H1 (cell line): Measurements from ENCODE around the gene ASCC2. TPM values are rescaled to one million over a fixed set of nuclear protein-coding genes. Genes with fewer than 3 reads are reported as not detected.

Experiments used
- CTCF ChIA-PET: fragments of 300-600 bp; sonication (Branson Sonifier 250); formaldehyde crosslinking; loops from one replicate; lab custom pipeline; 2021; ENCODE audit not compliant: partially characterized antibody; lab: Charles Lee
- POLR2A ChIA-PET: fragments of 300-600 bp; sonication (Branson Sonifier 250); formaldehyde crosslinking; loops from one replicate; lab custom pipeline; 2021; ENCODE audit warnings: inconsistent platforms; ENCODE audit not compliant: partially characterized antibody; lab: Charles Lee
- DNase-seq, 2 experiments: peaks; one replicate each; pipeline versions ENCODE4 v3.0.0 to v3.0.0-alpha.2; 2010 to 2022; ENCODE audit warnings: low spot score in 2 of 2, low read depth in 1 of 2, mixed read lengths in 1 of 2
- FAIRE-seq: peaks from 2 replicates; lab custom pipeline; 2011; peaks lifted over from hg19 to GRCh38; lab: Jason Lieb, UNC
- H2AFZ ChIP-seq: 2 replicates; pipeline ENCODE4 v1.8.1; 2012; ENCODE audit warnings: low read length, inconsistent platforms
- H2AK5ac ChIP-seq: 2 replicates; pipeline ENCODE4 v1.6.1; 2013; ENCODE audit warnings: low read depth, low read length
- H2BK120ac ChIP-seq: replicated peaks from 2 replicates; pipeline ENCODE3; 2013; ENCODE audit warnings: low read depth, low read length, inconsistent platforms
- H2BK12ac ChIP-seq: 2 replicates; pipeline ENCODE4 v1.6.1; 2013; ENCODE audit warnings: low read depth, low read length
- H2BK15ac ChIP-seq: 2 replicates; pipeline ENCODE4 v1.6.1; 2013; ENCODE audit warnings: low read length
- H2BK20ac ChIP-seq: 2 replicates; pipeline ENCODE4 v1.6.1; 2013; ENCODE audit warnings: low read length
- H2BK5ac ChIP-seq: 2 replicates; pipeline ENCODE4 v1.6.1; 2013; ENCODE audit warnings: low read depth, low read length
- H3K14ac ChIP-seq: 2 replicates; pipeline ENCODE4 v1.6.1; 2013; ENCODE audit warnings: inconsistent platforms; ENCODE audit not compliant: insufficient read length
- H3K18ac ChIP-seq: 2 replicates; pipeline ENCODE4 v1.6.1; 2013; ENCODE audit warnings: low read length; ENCODE audit errors: extremely low read depth
- H3K23ac ChIP-seq: 2 replicates; pipeline ENCODE4 v1.6.1; 2013; ENCODE audit warnings: inconsistent platforms; ENCODE audit not compliant: insufficient read length
- H3K23me2 ChIP-seq: 2 replicates; pipeline ENCODE4 v1.6.1; 2013; ENCODE audit warnings: low read depth, low read length
- H3K27ac ChIP-seq: 2 replicates; pipeline ENCODE4 v1.6.1; 2011; ENCODE audit warnings: low read depth, low read length, inconsistent platforms
- H3K27me3 ChIP-seq, 4 experiments: replicated peaks in 1 of 4; 1 replicate in 1 of 4; 2 replicates in 3 of 4; pipeline versions ENCODE4 v1.6.1 to v1.8.1; 2011 to 2013; ENCODE audit warnings: low read length in 3 of 4, mild to moderate bottlenecking in 3 of 4, inconsistent platforms in 2 of 4, mixed read lengths in 2 of 4, moderate library complexity in 1 of 4; ENCODE audit not compliant: control insufficient read depth in 3 of 4, insufficient read depth in 3 of 4; ENCODE audit errors: extremely low read depth in 1 of 4
- H3K36me3 ChIP-seq, 4 experiments: 2 replicates each; pipeline versions ENCODE4 v1.6.1 to v1.8.1; 2011 to 2013; ENCODE audit warnings: mild to moderate bottlenecking in 4 of 4, low read length in 3 of 4, moderate library complexity in 2 of 4, control low read depth in 1 of 4, inconsistent platforms in 1 of 4; ENCODE audit not compliant: insufficient read depth in 4 of 4, control insufficient read depth in 2 of 4
- H3K4ac ChIP-seq: replicated peaks from 2 replicates; pipeline ENCODE3; 2013; ENCODE audit warnings: low read length, low read depth, mixed read lengths, inconsistent platforms; ENCODE audit not compliant: insufficient read length
- H3K4me1 ChIP-seq, 4 experiments: replicated peaks in 1 of 4; 1 replicate in 1 of 4; 2 replicates in 3 of 4; pipeline versions ENCODE4 v1.6.1 to v1.8.1; 2011 to 2013; ENCODE audit warnings: low read length in 3 of 4, inconsistent platforms in 2 of 4, mixed read lengths in 1 of 4; ENCODE audit not compliant: insufficient read depth in 4 of 4, control insufficient read depth in 3 of 4
- H3K4me2 ChIP-seq, 2 experiments: 2 replicates each; pipeline versions ENCODE4 v1.6.1 to v1.8.1; 2011 to 2013; ENCODE audit warnings: low read depth in 2 of 2, low read length in 2 of 2, control low read depth in 1 of 2, inconsistent platforms in 1 of 2, mild to moderate bottlenecking in 1 of 2; ENCODE audit not compliant: insufficient read depth in 1 of 2
- H3K4me3 ChIP-seq, 4 experiments: fragments of 200-600, 300-600 bp in 1 of 4; sonication (generic), shearing (Covaris generic), sonication (Bioruptor Twin) in 1 of 4; 2 replicates each; pipeline versions ENCODE4 v1.5.1 to v1.8.1; 2011 to 2016; ENCODE audit warnings: low read length in 4 of 4, low read depth in 3 of 4, control low read depth in 2 of 4, inconsistent platforms in 2 of 4, mild to moderate bottlenecking in 2 of 4, mixed read lengths in 1 of 4, moderate library complexity in 1 of 4; ENCODE audit not compliant: insufficient read depth in 2 of 4; ENCODE audit errors: extremely low read depth in 1 of 4
- H3K56ac ChIP-seq: replicated peaks from 2 replicates; pipeline ENCODE3; 2013; ENCODE audit warnings: low read depth, mild to moderate bottlenecking, mixed read lengths, low read length, inconsistent platforms; ENCODE audit not compliant: insufficient read length
- H3K79me1 ChIP-seq: 2 replicates; pipeline ENCODE4 v1.6.1; 2013; ENCODE audit warnings: low read depth, low read length, control low read depth
- H3K79me2 ChIP-seq, 2 experiments: 2 replicates each; pipeline versions ENCODE4 v1.6.1 to v1.8.1; 2012 to 2013; ENCODE audit warnings: low read length in 2 of 2, mild to moderate bottlenecking in 2 of 2, inconsistent platforms in 1 of 2; ENCODE audit not compliant: insufficient read depth in 2 of 2, control insufficient read depth in 1 of 2
- H3K9ac ChIP-seq, 4 experiments: replicated peaks in 1 of 4; 1 replicate in 1 of 4; 2 replicates in 3 of 4; pipeline versions ENCODE4 v1.6.1 to v1.8.1; 2011 to 2013; ENCODE audit warnings: low read depth in 3 of 4, low read length in 3 of 4, control low read depth in 2 of 4, mild to moderate bottlenecking in 2 of 4, moderate library complexity in 2 of 4, inconsistent platforms in 1 of 4; ENCODE audit errors: extremely low read depth in 1 of 4
- H3K9me3 ChIP-seq, 2 experiments: 2 replicates each; pipeline versions ENCODE4 v1.6.1 to v1.8.1; 2012 to 2013; ENCODE audit warnings: mild to moderate bottlenecking in 2 of 2, moderate library complexity in 2 of 2, control low read depth in 1 of 2, inconsistent platforms in 1 of 2, low read depth in 1 of 2, low read length in 1 of 2, mixed read lengths in 1 of 2; ENCODE audit not compliant: insufficient read depth in 2 of 2
- H4K20me1 ChIP-seq, 2 experiments: replicated peaks in 1 of 2; 2 replicates each; pipeline versions ENCODE3 to v1.8.1; 2011 to 2013; ENCODE audit warnings: inconsistent platforms in 2 of 2, low read length in 2 of 2, mild to moderate bottlenecking in 1 of 2; ENCODE audit not compliant: insufficient read depth in 2 of 2, control insufficient read depth in 1 of 2
- H4K5ac ChIP-seq: 2 replicates; pipeline ENCODE4 v1.6.1; 2013; ENCODE audit warnings: low read length, low read depth, mixed read lengths, inconsistent platforms; ENCODE audit not compliant: insufficient read length
- H4K8ac ChIP-seq: 2 replicates; pipeline ENCODE4 v1.8.0; 2013; ENCODE audit warnings: mild to moderate bottlenecking, moderate library complexity, low read length, inconsistent platforms; ENCODE audit not compliant: insufficient read depth; ENCODE audit errors: extremely low read depth
- H4K91ac ChIP-seq: replicated peaks from 2 replicates; pipeline ENCODE3; 2013; ENCODE audit warnings: low read length, mixed read lengths, inconsistent platforms; ENCODE audit not compliant: insufficient read length
- ASH2L ChIP-seq: fragments of 200-600, 300-600 bp; sonication (generic); IDR thresholded peaks from one replicate; pipeline ENCODE4 v1.7.1; 2017; ENCODE audit warnings: low read length
- ATF2 ChIP-seq: IDR thresholded peaks from 2 replicates; pipeline ENCODE4 v1.6.1; 2012; ENCODE audit warnings: low read length, inconsistent platforms
- CBX5 ChIP-seq: fragments of 300-800, 300-1000 bp; sonication (generic); IDR thresholded peaks from 2 replicates; pipeline ENCODE4 v1.7.1; 2016; ENCODE audit warnings: antibody characterized with exemption, low read length, low read depth
- CTBP2 ChIP-seq: IDR thresholded peaks from 2 replicates; pipeline ENCODE4 v1.7.0; 2011; ENCODE audit warnings: borderline replicate concordance, mild to moderate bottlenecking, moderate library complexity, mixed read lengths, low read length; ENCODE audit not compliant: insufficient read depth, insufficient read length
- KDM4A ChIP-seq: IDR thresholded peaks from one replicate; pipeline ENCODE4 v1.7.1; 2012; ENCODE audit warnings: low read depth, mild to moderate bottlenecking, moderate library complexity, low read length, inconsistent platforms; ENCODE audit not compliant: severe bottlenecking
- POLR2A ChIP-seq, 2 experiments: IDR thresholded peaks; 1 replicate in 1 of 2; 2 replicates in 1 of 2; pipeline ENCODE4 v1.6.1; 2011; ENCODE audit warnings: low read depth in 2 of 2, low read length in 2 of 2, mild to moderate bottlenecking in 2 of 2; ENCODE audit errors: control extremely low read depth in 1 of 2
- TAF7 ChIP-seq: optimal IDR thresholded peaks from 2 replicates; pipeline ENCODE3; 2011; ENCODE audit warnings: low read depth, mild to moderate bottlenecking, inconsistent platforms, low read length, moderate library complexity, borderline replicate concordance
- WGBS, 2 experiments: shearing (Covaris generic) in 1 of 2; methylation state at CpG; one replicate each; pipeline versions ENCODE4 v1.1.6 to v1.1.7; 2013 to 2015; ENCODE audit warnings: low lambda C conversion rate in 2 of 2, mixed read lengths in 2 of 2, inconsistent platforms in 1 of 2, low coverage in 1 of 2, missing lambda C conversion rate in 1 of 2; ENCODE audit not compliant: insufficient replicate concordance in 2 of 2, insufficient coverage in 1 of 2, insufficient read length in 1 of 2; ENCODE audit errors: extremely low coverage in 1 of 2, missing lambda C conversion rate in 1 of 2; 5-methylcytosine and 5-hydroxymethylcytosine counted together
- polyA plus RNA-seq, 7 experiments: library from polyadenylated mRNA; depleted of rRNA in 3 of 7; stranded (reverse) in 5 of 7; unstranded in 2 of 7; fragments of >200 nt in 5 of 7; fragments of 200-250 nt in 2 of 7; gene quantifications; 1 replicate in 5 of 7; 2 replicates in 1 of 7; 4 replicates in 1 of 7; pipeline versions ENCODE4 v1.2.1 to v1.2.3, GENCODE V29; 2011 to 2013; ENCODE audit warnings: missing spikeins in 2 of 7, mixed read lengths in 2 of 7
- total RNA-seq: library from RNA; stranded (reverse); fragmentation: NEBNext Ultra II Directional; extraction: Animal tissue kit (Norgen Biotek cat#: 25700); gene quantifications from 2 replicates; pipeline ENCODE4 v1.2.1, GENCODE V29; 2021
- TF ChIP-seq, protein P1 (sequence below): IDR thresholded peaks from 2 replicates; pipeline ENCODE4 v1.6.1; 2011; ENCODE audit warnings: low read length, improper control_type of control experiment

Gene ASCC2
- total and polyA plus RNA-seq, 2 of the 8 experiments (the other 6 are each of a cell fraction or from before 2014, with no cell fraction given), result 35.0 to 35.8 TPM

DNA sequence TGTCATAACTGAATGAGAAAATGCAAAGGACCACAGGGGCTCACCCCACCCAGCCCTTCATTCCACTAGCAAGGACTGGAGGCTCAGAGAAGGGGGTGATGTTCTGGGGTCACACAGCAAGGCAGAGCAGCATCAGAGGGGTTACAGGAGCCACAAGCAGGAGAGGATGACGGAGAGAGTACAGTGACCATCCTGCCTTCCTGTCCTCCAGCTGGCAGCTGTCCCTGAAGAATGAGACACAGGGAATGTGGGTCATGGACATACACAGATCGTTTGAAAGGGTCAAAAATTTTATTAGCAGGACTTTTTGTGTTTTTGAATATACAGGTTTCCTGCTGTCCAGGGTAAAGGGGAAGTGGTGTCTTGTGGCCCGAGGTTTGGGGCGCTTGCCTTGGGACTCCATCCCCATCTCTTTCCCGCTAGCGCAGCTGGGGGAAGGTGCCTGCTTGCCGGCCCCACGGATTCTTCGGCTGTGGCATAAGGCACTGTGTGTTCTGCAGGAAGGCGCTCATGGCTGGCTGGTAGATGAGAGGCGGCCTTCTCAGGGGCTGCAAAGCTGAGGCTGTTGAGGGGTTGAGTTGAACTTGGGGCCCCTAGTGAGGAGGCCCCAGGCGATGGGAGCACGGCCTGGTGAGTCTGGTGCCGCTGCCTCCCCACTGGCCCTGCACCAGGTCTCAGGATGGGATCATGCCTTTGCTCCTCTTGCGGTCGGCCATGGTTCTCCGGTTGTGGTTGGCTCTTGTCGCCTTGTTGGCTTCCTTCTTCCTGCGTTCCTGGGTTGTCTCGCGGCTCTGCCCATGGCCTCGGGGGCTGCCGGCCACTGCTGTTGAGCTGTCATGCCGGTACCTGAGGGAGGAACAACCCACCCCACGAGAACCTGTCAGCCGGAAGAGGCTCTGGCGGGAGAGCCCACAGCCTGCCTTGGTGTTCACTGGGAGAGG lies 49.5 kb downstream of the ASCC2 start:
- Histone ChIP-seq H4K8ac (no peak overlapping the region; the same call in 1 of the 2 replicates), H2AK5ac (no peak overlapping the region), H3K9me3 (no peaks in the 10 kb centered on the region), H3K56ac (no peak overlapping the region), H3K23ac (no peak overlapping the region), H3K23me2 (no peaks in the 10 kb centered on the region), H3K9ac (no peak overlapping the region), H3K4me2 (no peak overlapping the region), H4K5ac (no peak overlapping the region), H3K18ac (no peak overlapping the region), H3K79me2 (no peaks in the 10 kb centered on the region), H2AFZ (no peak overlapping the region), H3K79me1 (no peaks in the 10 kb centered on the region), H2BK5ac (no peak overlapping the region; the same call in 1 of the 2 replicates), H2BK15ac (no peak overlapping the region), H4K20me1 (peaks cover 0 to 3% of the 10 kb centered on the region in 2 experiments), H3K36me3 (peaks cover 0 to 31% (median 5%) of the 10 kb centered on the region in 4 experiments; a peak in 5 of 8 replicates), H3K14ac (no peak overlapping the region), H3K27ac (no peak overlapping the region), H2BK20ac (no peak overlapping the region), H3K4ac (no peak overlapping the region), H2BK120ac (no peak overlapping the region), H3K27me3 (no peaks in the 10 kb centered on the region), H3K4me1 (peaks cover 0 to 2% (median 0%) of the 10 kb centered on the region in 4 experiments; a peak in 1 of 7 replicates), H2BK12ac (no peak overlapping the region), H3K4me3 (no peak overlapping the region), H4K91ac (no peak overlapping the region)
- WGBS, 2 experiments, result 90% methylated on average over 27 of the region's 27 CpGs; no CpG with 5 or more reads in 1 of the 2 experiments
- POLR2A ChIA-PET, result no interaction called here
- no peak for FAIRE-seq
- DNase-seq, result no peak
- CTCF ChIA-PET, result interaction anchor here (0.6 to 1.4 kb wide), 3 partner anchors 12 to 263 kb away, joined by 3 to 4 read pairs (median 4); no protein-coding TSS in a partner anchor
- TF ChIP-seq CTBP2 (no peak), ATF2 (no peak), POLR2A (IDR thresholded peaks at IDR 0.05; ENCODE audit: control extremely low read depth in 1 of 2, low read depth in 2 of 2, low read length in 2 of 2) (no peak), CBX5 (no peak), TAF7 (no peak), KDM4A (no peak), ASH2L (no peak)
- TF ChIP-seq, protein P1, sequence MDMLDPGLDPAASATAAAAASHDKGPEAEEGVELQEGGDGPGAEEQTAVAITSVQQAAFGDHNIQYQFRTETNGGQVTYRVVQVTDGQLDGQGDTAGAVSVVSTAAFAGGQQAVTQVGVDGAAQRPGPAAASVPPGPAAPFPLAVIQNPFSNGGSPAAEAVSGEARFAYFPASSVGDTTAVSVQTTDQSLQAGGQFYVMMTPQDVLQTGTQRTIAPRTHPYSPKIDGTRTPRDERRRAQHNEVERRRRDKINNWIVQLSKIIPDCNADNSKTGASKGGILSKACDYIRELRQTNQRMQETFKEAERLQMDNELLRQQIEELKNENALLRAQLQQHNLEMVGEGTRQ, result no peak
